ENCODE data around the gene HMG20B. TPM values are rescaled to one million over a fixed set of nuclear protein-coding genes. Genes with fewer than 3 reads are reported as not detected.

The HMG20B gene
- 131 and 145 TPM in 2 replicates for total RNA-seq

DNA sequence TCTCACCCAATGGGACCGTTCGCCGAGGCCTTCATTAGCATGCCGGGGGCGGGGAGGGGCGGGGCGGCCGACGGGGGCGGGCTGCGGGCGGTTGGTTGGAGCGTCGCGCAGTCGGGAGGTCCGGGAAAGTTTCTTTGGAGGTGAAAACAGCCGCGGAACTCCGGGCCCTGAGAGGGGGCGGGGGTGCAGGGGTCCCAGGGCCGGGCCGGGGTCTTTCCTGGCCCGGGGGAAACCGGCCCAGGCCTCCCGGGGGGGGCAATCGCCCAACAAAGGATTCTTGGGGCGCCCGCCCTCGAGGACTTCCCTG lies at the start of gene HMG20B:
Gene HMG20B (plus strand): TSS at position 90 of the 307 bp plus-strand sequence. CDS start 366 bp downstream, outside the sequence.

DNA sequence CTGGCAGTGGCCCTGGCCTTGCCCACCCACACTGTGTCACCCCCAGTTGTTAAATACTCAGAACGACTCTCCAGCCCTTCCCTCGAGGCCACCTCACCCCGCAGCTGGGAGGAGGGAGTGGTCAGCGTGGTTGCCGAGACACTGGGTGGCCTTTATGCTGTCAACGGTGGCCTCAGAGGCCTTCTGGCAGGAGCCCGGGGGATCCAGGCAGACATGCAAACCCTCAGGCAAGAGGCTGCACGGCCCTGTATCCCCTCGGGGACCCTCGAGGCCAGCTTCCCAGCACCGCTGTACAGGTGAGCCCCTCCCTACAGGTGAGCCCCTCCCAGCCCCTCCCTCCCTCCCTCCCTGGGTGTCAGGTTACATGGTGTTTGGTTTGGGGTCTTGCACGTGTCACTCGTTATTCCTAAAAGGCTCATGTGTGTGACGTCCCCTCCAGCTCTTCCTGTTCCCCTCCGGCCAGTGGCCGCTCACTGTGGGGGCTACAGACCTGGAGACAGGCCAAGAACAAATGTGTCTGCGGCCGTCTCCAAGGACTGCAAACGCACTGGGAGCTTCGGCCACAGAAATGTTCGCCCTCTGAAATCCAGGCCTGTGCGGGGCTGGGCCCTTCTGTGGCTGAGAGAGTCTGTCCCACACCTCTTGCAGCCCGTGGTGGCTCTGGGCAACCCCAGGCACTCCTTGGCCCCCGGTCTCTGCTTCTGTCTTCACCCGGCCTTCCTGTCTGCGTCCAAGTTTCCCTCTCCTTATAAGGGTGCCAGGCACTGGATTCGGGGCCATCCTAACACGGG lies 33.6 kb upstream of the HMG20B start, which contains the start of gene TEKTIP1:
Gene TEKTIP1 (plus strand): TSS at position 210 of the 791 bp plus-strand sequence. CDS start 4 bp downstream, at position 214.

DNA sequence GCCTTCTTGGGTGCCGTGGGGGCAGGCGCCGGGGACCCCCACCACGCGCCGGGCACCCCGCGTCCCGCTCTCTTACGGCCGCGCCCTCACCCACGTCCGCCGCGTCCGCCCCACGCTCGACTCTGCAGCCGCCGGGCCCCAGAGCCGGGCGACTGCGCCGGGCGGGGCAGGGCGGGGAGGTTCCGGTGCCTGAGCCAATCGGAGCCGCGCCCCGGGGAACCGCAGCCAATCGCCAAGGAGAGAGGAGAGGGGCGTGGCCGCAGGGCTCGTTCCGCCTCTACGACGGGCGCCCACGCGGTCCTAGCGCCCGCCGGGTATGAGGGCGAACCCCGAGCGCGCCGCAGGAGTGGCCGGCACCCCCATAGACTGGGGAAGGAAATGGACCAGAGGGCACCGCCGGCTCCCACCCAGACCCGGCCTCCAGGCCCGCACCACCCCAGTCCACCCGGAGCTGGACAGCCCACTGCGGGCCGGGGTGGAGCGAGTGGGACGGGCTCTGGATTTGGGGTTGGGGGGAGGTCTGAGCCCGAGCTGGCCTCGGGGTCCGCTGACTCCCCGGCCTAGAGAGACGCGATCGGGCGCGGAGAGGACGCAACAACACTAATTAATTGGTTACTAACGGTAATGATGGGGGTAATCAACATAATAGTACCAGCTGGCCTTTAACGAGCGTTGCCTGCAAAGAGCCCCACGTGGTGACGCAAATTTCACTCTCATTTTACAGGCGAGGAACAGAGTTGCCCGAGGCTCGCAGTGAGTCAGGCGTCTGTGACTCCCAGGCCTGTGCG lies 15.1 kb upstream of the HMG20B start, which contains the start of gene MFSD12:
Gene MFSD12 (minus strand): TSS at position 126 of the 788 bp plus-strand sequence. CDS start 183 bp downstream, outside the sequence.

DNA sequence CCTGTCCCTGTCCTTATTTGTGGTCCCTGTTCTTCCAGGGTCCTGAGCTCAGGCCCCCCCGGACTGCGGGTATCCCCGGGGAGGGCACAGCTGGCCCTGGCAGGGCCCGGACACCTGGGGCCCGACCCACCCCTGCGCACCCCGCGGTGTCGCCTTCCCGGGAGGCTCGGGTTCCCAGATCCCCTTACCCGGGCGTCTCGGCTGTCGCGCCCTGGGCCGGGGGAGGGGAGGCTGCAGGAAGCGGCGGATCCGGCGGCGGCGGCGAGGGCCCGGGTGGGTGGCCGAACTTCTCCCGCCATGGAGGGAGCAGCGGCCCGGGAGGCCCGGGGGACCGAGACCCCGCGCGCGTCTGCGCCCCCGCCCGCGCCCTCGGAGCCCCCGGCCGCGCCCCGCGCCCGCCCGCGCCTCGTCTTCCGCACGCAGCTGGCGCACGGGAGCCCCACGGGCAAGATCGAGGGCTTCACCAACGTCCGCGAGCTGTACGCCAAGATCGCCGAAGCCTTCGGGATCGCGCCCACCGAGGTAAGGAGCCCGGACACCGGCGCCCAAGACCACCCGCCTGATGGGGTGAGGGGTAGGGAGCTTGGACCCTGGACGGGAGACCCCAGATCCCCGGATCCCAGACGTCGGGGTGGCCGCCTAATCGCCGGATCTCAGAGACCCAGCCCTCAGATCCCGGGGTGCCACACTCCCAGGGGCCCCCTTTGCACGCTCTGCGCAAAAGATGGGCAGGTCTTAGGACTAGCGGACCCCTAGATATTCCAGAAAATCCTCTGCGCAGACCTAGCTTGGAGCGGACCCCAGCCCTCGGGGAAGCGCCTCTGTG lies 12.8 kb downstream of the HMG20B start, which contains the start of gene GIPC3:
Gene GIPC3 (plus strand): TSS at position 178 of the 826 bp plus-strand sequence. CDS start 120 bp downstream, at position 298.

DNA sequence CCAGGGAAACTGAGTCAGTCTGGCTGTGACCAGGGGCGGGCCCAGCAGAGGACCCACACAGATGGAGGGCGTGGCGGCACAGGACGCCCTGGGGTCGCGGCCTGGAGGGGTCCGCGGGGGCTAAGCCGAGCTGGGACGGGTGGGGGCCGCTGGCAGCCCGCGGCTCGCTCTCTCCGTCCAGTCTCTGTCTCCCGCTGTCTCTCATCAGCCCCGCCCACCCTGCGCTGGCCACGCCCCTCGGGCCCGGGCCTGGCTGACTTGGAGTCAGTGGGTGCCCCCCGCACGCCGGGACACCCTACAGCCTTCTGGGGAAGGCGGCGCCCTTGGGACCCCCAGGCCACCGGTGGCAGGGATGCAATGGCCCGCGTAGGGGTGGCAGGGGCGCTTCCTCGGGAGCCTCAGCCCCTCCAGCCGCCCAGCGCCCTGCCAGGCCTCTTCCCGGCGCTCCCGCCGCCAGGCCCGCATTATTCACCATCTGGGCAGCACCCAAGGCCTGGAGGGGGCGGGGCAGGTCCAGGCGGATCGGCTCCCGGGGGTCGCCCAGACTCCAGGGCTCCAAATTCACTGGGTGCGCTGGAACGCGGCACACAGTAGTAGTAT lies 34.0 kb downstream of the HMG20B start, which contains the start of gene TBXA2R:
Gene TBXA2R (minus strand): TSS at position 186 of the 600 bp plus-strand sequence. CDS start 6,241 bp downstream, outside the sequence.

DNA sequence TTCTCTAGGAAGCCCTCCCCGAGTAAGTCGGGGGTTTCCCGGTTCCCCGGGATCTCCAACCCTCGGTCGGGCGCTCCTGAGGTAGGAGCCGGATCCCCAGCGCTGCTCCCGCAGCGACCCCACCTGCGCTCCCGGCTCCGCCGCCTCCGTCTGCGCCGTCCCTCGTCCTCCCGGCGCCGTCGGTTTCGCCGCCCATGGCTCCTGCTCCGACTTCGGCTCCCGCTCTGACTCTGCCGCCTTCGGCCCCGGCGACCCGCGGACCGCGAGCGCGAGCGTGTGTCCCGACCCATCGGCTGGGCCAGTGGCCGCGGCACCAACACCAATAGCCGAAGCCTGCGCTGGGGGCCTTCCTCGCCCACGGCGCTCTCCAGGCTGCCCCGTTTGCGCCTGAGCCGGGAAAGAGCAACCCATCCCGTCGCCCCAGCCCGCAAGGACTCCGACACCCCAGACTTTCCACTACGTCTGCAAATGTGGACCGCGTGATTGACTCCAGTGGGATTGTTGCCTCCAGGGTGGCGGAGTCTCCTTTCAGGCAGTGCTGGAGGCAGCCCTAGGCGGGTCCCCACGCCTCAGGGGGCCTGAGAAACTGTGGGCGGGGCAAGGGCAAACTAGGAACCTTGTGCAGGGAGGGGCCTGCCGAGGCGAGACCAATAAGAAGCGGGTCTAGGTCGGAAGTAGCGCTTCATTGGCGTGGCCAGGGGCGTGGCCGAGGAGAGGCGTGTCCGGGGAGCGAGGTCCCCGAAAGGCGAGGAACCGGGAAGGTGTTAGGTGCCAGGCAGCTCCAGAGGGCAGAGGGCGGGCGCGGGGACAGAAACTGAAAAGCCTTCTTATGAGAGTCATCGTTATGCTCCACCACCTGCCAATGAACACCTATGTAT lies 54.0 kb downstream of the HMG20B start, which contains the start of gene CACTIN:
Gene CACTIN (minus strand): TSS at position 318 of the 878 bp plus-strand sequence. CDS start 28 bp downstream, at position 290.

Other genes starting within 250 kb of the HMG20B start
- gene NFIC, start 206.4 kb upstream of the HMG20B start, total RNA-seq, result 46.8 and 52.0 TPM in 2 replicates
- 3.2 TPM in 1 of 2 replicates, not detected in the other for gene SMIM24, start 92.4 kb upstream of the HMG20B start, total RNA-seq
- not detected in 2 replicates for gene SMIM44, start 89.5 kb upstream of the HMG20B start, total RNA-seq
- 19.5 and 32.6 TPM in 2 replicates for gene DOHH, start 72.3 kb upstream of the HMG20B start, total RNA-seq
- 38.2 and 76.3 TPM in 2 replicates for gene FZR1, start 66.6 kb upstream of the HMG20B start, total RNA-seq
- gene TEKTIP1, start 33.8 kb upstream of the HMG20B start, total RNA-seq, result not detected in 2 replicates
- gene MFSD12, start 15.4 kb upstream of the HMG20B start, total RNA-seq, result 287 and 301 TPM in 2 replicates
- 0.49 and 0.89 TPM in 2 replicates for gene GIPC3, start 12.5 kb downstream of the HMG20B start, total RNA-seq
- 2.8 and 2.9 TPM in 2 replicates for gene TBXA2R, start 33.9 kb downstream of the HMG20B start, total RNA-seq
- gene CACTIN, start 53.8 kb downstream of the HMG20B start, total RNA-seq, result 34.7 and 35.1 TPM in 2 replicates
- gene PIP5K1C, start 127.5 kb downstream of the HMG20B start, total RNA-seq, result 43.7 and 67.4 TPM in 2 replicates
- gene TJP3, start 135.4 kb downstream of the HMG20B start, total RNA-seq, result 2.5 TPM in 1 of 2 replicates, not detected in the other
- gene APBA3, start 188.7 kb downstream of the HMG20B start, total RNA-seq, result 26.7 and 35.7 TPM in 2 replicates
- 72.1 and 76.9 TPM in 2 replicates for gene MRPL54, start 189.7 kb downstream of the HMG20B start, total RNA-seq
- gene RAX2, start 199.3 kb downstream of the HMG20B start, total RNA-seq, result not detected in 2 replicates
- gene MATK, start 213.4 kb downstream of the HMG20B start, total RNA-seq, result 0.13 TPM in 1 of 2 replicates, not detected in the other